GM18867 (cell line): ENCODE results near the gene SRPK1.
"Not testable (repeated sequence)": the region's sequence is repeated elsewhere in the genome, so short reads cannot be mapped to it uniquely, and the experiment has no call there.

ENCODE experiments used
- ATAC-seq: cut with Tn5 transposase; IDR thresholded peaks from one replicate; pipeline ENCODE4 v1.9.1; 2021; ENCODE audit warnings: mild to moderate bottlenecking, moderate library complexity; ENCODE audit not compliant: unreplicated experiment

SRPK1 gene

DNA sequence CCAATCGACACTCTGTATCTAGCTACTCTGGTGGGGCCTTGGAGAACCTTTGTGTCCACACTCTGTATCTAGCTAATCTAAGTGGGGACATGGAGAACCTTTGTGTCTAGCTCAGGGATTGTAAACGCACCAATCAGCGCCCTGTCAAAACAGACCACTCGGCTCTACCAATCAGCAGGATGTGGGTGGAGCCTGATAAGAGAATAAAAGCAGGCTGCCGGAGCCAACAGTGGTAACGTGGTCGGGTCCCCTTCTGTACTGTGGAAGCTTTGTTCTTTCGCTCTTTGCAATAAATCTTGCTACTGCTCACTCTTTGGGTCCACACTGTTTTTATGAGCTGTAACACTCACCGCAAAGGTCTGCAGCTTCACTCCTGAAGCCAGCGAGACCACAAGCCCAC, 11.0 kb upstream of the SRPK1 start:
- not testable (repeated sequence) for ATAC-seq

DNA sequence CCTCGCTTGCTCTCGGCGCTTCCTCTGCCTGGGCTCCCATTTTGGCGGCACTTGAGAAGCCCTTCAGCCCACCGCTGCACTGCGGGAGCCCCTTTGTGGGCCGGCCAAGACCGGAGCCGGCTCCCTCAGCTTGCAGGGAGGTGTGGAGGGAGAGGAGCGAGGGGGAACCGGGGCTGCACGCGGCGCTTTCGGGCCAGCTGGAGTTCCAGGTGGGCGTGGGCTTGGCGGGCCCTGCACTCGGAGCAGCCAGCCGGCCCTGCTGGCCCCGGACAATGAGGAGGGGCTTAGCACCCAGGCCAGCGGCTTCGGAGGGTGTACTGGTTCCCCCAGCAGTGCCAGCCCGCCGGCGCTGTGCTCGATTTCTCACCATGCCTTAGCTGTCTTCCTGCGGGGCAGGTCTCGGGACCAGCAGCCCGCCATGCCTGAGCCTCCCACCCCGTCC, 10.2 kb upstream of the SRPK1 start:
- ATAC-seq = no peak

DNA sequence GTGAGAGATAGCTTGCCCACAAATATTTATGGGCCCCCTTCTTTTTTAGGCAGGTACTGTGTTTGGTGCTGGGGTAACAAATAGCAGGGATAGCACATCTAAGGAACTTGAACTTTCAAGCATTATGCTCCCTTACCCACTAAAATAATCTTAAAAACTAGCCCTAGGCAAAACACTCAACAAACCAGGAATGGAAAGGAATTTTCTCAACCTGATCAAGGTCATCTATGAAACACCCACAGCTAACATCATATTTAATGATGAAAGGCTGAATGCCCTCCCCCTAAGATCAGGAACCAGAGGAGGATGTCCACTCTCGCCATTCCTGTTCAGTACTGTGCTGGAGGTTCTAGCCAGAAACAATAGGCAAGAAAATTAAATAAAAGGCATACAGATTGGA, 8.7 kb upstream of the SRPK1 start:
- no peak for ATAC-seq

DNA sequence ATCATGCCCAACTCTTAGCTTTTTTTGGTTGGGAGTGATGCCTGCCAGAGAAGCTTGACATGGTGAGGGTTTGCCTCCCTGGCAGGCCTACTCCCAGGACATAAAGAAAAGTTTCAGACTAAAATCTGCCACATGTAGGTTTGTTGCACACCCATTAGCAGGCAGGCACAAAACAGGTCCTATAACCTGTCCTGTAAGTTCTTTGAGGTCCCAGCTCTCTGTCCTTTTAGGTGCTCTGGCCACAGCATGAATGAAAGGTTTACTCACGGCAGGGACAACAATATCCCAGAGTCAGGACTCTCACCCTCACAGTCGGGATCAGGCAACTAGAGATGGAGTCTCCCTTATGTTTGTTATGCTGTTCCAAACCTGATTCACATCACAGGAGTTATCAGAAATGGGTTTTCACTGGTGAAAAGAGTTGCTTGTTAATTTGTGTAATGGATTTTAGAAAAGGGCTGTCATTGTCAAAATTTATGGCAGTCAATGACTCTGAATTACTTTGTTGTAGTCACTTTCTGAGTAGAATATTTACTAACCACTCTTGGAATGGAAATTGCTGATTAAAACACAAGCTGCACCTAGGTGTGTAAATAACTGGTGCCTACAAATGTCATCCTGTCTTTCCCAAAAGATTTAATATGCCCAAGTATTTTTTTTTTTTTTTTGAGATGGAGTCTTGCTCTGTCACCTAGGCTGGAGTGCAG, 5.8 kb upstream of the SRPK1 start:
- ATAC-seq = no peak

DNA sequence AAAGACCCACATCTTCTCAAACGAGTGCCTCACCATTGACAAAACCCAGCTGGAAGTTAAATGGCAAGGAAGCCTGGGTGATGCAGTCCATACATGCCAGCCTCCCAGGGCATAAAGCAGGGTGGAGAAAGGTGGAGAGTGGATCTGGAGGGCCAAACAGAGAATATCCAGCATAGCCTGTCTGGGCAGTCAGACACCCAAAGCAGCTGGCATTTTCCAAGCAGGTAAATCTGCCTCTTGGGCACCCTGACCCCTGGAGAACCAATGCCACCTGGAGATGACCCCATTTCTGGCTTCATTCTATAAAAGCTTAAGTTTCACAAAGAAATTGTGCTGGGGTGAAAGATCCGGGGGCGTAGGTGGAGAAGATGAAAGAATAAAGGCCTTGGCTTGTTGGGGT, 5.1 kb upstream of the SRPK1 start:
- ATAC-seq = no peak

DNA sequence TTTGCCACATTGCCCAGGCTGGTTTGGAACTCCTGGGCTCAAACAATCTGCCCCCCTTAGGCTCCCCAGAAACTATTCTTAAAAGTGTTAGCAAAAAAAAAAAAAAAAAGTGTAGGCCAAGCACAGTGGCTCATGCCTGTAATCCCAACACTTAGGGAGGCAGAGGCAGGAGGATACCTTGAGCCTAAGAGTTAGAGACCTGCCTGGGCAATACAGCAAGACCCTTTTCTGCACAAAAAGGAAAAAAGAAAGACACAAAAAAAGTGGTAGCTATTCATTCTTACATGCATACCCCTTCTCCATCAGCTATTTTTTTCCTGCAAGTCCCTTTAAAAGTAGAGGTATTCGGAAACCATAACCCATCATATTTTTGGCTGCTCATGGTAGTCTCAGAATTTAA, 3.2 kb upstream of the SRPK1 start:
- ATAC-seq = no peak

DNA sequence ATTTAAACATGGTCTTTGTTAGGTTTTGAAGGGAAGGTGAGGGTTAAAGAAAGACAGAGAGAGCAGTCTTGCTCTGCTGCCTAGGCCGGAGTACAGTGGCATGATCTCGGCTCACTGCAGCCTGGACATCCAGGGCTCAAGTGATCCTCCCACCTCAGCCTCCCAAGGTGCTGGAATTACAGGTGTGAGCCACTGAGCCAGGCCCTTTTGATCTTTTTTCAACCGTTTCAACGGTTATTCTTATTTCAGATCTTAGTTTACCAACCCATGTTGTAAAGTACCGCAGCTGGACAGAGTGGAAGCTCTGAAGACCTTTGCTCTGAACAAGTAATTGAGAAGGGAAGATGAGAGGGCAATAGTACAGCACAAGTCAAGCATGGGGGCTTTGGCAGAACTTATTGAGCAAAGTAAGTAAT, 1.2 kb upstream of the SRPK1 start:
- no peak for ATAC-seq

DNA sequence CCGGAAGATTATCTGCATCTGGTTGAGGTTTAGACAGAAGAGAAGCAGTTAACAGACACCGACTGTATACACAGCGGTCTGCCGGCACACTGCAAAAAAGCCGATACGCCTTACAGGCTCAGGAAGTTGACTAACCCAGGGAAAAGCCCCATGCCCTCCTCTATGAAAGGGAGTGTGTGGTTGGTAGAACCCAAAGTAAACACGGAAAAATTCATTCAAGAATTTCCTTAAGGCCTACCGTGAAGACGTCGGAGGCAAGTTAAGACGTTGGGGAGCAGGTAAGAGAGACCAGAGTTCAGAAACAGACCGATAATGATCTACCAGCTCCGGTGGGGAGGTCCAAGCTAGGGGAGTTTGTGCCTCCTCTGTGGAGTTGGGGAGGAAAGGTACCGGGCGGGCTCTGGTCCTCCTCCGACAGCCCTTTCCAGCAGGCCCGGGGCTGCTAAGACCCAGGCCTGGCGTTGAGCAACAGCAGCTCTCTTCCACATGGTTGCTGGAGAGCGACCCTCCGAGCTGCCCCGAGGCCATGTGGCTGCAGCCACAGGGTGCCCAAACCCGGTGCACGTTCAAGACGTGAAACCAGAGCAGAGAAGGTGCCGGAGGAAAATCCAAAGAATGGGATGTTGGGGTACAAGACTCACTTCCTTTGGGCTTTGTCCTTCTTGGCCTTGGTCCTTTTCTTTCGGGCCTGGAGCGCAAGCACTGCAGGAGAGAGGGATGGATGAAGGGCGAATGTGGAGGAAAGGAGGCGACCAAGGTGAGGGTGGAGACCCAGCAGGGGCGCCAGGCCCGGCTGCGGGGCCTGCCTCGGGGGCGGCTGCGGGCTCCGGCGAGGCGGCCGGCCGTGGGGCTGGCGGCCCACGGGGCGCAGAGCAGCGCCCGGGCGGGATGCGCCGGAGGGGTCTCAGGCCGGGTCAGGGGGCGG, 809 bp downstream of the SRPK1 start:
- ATAC-seq = peak; percentile 25

DNA sequence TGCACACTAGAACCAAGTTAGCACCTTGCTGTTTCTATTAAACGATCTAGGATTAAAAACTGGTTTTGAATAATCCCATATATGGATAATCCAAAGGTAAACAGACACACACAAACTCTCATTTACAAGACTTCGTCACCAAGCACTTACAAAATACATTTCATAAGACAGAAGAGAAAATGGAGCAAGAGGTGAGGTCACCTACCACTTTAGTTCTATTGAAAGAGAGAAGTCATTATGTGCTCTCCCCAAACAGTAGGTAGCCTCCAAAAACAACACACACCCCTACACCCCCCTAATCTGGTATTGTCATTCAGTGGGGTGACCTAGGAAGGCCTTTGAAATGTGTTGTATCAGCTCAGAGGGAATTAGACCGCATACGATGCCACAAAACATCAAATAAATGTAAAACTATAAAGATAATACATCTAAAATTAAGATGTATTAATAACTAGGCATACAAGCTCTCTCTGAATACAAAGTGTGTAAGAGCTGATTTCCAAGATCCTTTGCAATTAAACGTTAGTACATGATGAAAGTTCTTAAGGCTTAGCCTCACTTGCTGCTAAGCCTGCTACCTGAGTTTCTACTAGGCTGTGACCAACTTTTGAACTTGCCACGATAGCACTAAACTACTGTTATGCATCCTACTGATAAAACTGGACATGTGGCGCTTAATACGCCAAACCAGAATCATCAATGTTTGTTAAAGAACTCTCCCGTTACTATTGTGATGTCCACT, 1.6 kb downstream of the SRPK1 start:
- no peak for ATAC-seq

DNA sequence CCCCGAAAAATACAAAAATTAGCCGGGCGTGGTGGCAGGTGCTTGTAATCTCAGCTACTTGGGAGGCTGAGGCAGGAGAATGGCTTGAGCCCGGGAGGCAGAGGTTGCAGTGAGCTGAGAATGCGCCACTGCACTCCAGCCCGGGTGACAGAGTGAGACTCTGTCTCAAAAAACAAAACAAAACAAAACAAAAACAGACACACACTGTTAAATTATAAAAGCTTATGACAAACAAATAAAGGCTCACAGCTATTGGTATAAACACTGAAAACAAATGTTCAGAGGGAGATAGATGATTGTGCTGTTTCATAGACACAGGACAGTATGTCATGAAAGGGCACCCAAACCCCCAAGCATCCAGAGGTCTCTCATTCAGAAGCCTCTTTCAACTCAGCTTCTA, 4.0 kb downstream of the SRPK1 start:
- ATAC-seq = not testable (repeated sequence)

DNA sequence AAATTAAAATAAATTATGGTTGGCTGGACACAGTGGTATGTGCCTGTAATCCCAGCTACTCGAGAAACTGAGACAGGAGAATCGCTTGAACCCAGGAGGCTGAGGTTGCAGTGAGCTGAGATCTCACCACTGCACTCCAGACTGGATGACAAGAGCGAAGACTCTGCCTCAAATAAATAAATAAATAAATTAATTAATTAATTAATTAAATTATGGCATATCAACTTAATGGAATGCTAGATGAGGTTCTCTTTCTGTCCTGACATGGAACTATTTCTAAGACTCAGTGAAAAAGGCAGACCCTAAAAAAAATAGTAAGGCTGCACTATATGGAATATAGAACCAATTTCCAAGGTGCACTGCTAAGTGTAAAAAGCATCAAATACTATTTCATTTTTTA, 4.8 kb downstream of the SRPK1 start:
- ATAC-seq = no peak

DNA sequence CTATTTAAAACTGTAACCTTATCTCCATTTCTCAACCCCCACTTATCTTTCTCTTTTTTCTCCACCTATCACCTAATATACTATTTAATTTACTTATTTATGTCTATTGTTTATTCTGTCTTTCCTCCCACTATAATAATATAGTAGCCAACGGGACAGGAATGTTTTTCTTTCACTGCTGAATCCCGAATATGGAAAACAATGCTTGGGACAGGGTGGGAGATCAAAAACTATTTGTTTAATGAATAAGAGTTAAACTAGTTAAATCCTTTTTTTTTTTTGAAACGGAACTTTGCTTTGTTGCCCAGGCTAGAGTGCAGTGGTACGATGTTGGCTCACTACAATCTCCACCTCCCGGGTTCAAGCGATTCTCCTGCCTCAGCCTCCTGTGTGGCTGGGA, 6.4 kb downstream of the SRPK1 start:
- ATAC-seq = no peak

DNA sequence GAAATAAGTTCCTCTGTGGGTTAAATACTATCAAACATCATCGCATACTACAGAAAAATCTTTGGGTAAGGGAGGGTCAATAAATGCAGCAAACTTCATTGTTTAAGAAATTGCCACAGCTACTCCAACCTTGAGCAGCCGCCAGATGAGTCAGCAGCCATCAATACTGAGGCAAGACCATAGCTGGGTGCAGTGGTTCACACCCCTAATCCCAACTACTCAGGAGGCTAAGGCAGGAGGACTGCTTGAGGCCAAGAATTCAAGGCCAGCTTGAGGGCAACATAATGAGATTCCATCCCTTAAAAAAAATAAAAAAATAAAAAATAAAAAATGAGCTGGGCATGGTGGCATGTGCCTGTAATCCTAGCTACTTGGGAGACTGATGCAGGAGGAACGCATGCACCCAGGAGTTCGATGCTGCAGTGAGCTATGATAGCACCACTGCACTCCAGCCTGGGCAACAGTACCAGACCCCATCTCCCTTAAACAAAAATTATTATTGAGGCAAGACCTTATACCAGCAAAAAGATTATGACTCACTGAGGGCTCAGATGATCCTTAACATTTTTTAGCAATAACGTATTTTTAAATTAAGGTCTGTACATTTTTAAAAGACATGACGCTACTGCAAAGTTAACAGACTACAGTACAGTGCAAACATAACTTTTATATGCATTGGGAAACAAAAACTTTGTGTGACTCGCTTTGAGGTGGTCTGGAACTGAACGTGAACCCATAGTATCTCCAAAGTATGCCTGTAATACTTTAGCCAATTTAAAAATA, 8.8 kb downstream of the SRPK1 start:
- ATAC-seq = no peak

DNA sequence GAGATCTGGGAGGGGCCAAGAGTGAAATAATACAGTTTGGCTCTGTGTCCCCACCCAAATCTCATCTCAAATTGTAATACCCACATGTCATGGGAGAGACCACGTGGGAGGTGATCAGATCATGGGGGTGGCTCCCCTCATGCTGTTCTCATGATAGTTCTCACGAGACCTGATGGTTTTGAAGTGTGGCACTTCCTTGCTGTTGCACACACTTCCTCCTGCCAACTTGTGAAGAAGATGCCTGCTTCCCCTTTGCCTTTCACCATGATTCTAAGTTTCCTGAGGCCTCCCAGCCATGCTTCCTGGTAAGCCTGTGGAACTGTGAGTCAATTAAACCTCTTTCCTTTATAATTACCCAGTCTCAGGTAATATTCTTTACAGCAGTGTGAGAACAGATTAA, 11.3 kb downstream of the SRPK1 start:
- ATAC-seq = not testable (repeated sequence)

DNA sequence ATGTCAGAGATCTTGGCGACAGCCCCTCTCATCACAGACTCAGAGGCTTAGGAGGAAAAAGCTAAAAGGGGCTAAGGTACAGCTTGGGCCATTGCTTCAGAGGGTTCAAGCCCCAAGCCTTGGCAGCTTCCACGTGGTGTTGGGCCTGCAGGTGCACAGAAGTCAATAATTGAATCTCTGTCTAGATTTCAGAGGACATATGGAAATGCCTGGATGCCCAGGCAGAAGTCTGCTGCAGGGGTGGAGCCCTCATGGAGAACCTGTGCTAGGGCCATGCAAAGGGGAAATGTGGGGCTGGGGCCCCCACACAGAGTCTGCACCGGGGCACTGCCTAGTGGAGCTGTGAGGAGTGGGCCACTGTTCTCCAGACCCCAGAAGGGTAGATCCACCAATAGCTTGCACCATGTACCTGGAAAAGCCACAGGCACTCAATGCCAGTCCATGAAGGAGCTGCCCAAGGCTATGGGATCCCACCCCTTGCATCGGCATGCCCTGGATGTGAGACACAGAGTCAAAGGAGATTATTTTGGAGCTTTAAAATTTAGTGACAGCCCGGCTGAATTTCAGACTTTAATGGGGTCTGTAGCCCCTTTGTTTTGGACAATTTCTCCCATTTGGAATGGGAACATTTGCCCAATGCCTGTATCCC, 12.0 kb downstream of the SRPK1 start:
- not testable (repeated sequence) for ATAC-seq

DNA sequence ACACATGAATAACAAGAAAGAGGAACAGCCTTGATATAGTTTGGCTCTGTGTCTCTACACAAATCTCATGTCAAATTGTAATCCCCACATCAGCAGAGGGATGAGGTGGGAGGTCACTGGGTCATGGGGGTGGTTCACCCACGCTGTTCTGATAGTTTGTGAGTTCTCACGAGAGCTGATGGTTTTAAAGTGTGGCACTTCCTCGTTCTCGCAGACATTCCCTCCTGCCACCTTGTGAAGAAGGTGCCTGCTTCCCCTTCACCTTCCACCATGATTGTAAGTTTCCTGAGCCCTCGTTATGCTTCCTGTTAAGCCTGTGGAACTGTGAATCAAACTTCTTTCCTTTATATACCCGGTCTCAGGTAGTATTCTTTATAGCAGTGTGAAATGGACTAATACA, 13.1 kb downstream of the SRPK1 start:
- ATAC-seq = no peak

DNA sequence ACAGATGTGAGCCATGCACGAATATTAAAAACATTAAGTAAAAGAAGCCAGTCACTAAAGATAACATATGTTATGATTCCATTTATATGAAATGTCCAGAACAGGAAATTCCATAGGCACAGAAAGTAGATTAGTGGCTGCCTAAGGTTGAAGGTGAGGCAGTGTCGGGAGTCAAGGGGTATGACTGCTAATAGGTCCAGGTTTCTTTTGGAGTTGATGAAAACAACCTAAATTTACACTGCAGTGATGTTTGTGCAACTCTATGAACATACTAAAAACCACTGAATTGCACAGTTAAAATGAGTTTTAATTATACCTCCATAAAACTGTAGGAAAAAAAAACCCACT, 14.4 kb downstream of the SRPK1 start:
- ATAC-seq = no peak

DNA sequence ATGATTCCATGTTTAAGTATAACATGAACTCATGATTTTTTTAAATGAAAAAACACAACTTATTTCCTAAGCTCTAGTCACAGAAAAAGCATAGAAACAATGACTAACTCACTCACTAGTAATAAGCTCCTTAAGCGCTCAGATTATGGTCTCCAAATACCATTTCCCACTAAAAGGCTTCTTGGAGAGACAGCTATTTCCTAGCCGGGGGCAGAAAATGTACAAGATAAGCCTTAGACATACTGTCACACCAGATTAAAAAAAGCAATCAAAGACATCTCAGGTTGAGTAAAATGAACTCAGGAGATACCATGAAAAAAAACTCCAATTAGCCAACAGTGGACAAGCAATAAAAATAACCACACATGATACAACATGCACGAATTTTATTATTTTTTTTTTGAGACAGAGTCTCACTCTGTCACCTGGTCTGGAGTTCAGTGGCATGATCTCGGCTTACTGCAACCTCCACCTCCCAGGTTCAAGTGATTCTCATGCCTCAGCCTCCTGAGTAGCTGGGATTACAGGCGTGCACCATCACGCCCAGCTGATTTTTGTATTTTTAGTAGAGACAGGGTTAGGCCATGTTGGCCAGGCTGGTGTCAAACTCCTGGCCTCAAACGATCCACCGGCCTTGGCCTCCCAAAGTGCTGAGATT, 14.9 kb downstream of the SRPK1 start:
- no peak for ATAC-seq

DNA sequence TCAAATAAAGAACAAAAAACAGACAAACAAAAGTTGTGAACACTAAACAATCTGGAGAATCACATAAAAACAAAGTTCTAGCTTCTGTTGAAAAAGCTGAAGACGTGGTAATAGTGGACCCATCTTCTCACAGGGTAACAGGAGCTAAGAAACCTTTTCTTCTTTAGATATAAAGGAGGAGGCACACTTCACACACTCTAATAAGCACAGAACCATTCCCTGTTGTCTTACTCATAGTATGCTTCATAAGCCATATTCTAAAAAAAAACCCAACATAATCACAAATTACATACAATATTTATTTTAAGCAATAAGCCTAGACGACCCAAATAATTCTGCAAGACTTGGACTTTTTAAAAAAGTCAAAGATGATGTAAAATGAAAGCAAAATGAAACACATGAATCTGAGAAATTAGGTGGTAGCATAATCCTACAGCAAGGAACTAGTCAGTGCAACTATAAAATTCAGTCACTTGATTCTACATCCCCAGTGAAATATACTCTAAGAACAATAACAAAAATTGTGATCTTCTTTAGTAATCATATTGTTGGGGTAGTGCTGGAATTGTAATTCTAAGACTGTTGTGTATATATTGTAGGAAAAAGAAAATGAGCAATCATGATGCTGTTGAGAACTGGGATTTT, 15.6 kb downstream of the SRPK1 start:
- no peak for ATAC-seq
